ENCODE results near the gene TRIM46.

DNA sequence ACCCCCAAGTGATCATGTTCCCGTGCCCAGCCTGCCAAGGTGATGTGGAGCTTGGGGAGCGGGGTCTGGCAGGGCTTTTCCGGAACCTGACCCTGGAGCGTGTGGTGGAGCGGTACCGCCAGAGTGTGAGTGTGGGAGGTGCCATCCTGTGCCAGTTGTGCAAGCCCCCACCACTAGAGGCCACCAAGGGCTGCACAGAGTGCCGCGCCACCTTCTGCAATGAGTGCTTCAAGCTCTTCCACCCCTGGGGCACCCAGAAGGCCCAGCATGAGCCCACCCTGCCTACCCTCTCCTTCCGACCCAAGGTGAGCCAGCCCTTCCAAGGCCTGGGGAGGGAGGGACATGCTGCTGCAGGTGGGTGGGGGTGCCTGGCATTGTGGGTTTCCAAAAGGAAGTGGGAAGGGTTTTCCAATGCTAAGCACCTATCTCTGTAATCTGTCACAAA lies 2.3 kb downstream of the TRIM46 start:
- TF ChIP-seq, protein P1, sequence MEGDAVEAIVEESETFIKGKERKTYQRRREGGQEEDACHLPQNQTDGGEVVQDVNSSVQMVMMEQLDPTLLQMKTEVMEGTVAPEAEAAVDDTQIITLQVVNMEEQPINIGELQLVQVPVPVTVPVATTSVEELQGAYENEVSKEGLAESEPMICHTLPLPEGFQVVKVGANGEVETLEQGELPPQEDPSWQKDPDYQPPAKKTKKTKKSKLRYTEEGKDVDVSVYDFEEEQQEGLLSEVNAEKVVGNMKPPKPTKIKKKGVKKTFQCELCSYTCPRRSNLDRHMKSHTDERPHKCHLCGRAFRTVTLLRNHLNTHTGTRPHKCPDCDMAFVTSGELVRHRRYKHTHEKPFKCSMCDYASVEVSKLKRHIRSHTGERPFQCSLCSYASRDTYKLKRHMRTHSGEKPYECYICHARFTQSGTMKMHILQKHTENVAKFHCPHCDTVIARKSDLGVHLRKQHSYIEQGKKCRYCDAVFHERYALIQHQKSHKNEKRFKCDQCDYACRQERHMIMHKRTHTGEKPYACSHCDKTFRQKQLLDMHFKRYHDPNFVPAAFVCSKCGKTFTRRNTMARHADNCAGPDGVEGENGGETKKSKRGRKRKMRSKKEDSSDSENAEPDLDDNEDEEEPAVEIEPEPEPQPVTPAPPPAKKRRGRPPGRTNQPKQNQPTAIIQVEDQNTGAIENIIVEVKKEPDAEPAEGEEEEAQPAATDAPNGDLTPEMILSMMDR (IDR thresholded peaks at IDR 0.05; ENCODE audit: insufficient read depth, low read depth, low read length): no peak
- no peak for TF ChIP-seq EZH2 (IDR thresholded peaks at IDR 0.05; ENCODE audit: insufficient read depth, low read length)

All from astrocyte (in vitro differentiated cells and primary cell).